Transverse colon (tissue), 4 donors: ENCODE measurements around the gene KRTAP5-11.
"Not testable (repeated sequence)": the region's sequence is repeated elsewhere in the genome, so short reads cannot be mapped to it uniquely, and the experiment has no call there.

Experiments
- POLR2A ChIP-seq: fragments of 450-650 bp; IDR thresholded peaks from one replicate; pipeline ENCODE4 v1.6.1; 2016; ENCODE audit warnings: antibody characterized with exemption, mild to moderate bottlenecking, moderate library complexity
- POLR2AphosphoS5 ChIP-seq, 3 donors: sonication (generic); formaldehyde crosslinking; IDR thresholded peaks; one replicate each; pipeline ENCODE4 v1.6.1; 2016; ENCODE audit warnings: antibody characterized with exemption in 3 of 3
- TF ChIP-seq, protein P1 (sequence below), 5 experiments: fragments of 200-600 bp in 3 of 5; fragments of 450-650 bp in 2 of 5; sonication (generic) in 3 of 5; IDR thresholded peaks; 1 replicate in 2 of 5; 2 replicates in 3 of 5; pipeline ENCODE4 v1.5.1; 2016 to 2017; ENCODE audit warnings: antibody characterized with exemption in 5 of 5, inconsistent platforms in 3 of 5, mild to moderate bottlenecking in 2 of 5, moderate library complexity in 1 of 5

DNA sequence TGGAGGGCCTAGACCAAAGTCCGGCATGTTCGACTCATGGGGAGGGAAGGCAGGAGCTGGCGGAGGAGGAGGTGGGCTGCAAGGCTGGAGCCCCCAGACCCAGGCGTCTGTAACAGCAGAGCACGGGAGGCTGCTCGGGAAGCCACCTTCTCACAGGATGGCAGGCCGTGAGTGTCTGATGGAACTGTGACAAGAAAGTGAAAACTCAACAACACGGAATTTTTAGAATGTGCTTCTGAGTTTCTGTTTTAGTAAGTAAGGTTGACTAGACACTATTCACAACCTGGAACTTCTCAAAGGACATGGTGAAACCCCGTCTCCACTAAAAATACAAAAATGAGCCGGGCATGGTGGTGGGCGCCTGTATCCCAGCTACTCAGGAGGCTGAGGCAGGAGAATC lies 42.7 kb downstream of the KRTAP5-11 start:
- TF ChIP-seq, protein P1, sequence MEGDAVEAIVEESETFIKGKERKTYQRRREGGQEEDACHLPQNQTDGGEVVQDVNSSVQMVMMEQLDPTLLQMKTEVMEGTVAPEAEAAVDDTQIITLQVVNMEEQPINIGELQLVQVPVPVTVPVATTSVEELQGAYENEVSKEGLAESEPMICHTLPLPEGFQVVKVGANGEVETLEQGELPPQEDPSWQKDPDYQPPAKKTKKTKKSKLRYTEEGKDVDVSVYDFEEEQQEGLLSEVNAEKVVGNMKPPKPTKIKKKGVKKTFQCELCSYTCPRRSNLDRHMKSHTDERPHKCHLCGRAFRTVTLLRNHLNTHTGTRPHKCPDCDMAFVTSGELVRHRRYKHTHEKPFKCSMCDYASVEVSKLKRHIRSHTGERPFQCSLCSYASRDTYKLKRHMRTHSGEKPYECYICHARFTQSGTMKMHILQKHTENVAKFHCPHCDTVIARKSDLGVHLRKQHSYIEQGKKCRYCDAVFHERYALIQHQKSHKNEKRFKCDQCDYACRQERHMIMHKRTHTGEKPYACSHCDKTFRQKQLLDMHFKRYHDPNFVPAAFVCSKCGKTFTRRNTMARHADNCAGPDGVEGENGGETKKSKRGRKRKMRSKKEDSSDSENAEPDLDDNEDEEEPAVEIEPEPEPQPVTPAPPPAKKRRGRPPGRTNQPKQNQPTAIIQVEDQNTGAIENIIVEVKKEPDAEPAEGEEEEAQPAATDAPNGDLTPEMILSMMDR (IDR thresholded peaks at IDR 0.05), result not testable (repeated sequence)
- TF ChIP-seq POLR2AphosphoS5 (IDR thresholded peaks at IDR 0.05); POLR2A: not testable (repeated sequence)
